22Rv1 (cell line): ENCODE measurements around the gene ANKRD13C.

ENCODE experiments used
- ZFX ChIP-seq: fragments of 450-650 bp; IDR thresholded peaks from 2 replicates; pipeline ENCODE4 v1.6.1; 2017; ENCODE audit warnings: antibody characterized with exemption, borderline replicate concordance
- TF ChIP-seq, protein P1 (sequence below): fragments of 450-650 bp; IDR thresholded peaks from 2 replicates; pipeline ENCODE4 v1.5.1; 2017; ENCODE audit warnings: mild to moderate bottlenecking

DNA sequence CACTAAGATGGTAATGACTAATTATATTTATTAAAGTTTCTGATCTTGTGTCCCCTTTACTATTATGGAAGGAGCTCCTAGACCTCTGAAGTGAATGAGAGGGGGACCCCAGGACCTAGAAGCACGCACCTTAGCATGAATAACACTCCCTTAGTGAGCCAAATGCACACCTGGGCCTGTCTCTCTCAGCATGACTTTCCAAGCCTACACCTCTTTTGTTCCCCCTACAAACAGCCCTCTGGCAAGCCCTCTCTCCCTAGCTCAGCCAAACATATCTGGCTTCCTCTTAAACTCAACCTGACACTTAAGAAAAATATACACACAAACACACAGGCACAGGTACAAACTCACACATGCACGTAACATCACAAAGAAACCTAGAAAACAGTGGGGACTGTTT lies 49.2 kb upstream of the ANKRD13C start:
- TF ChIP-seq, protein P1, sequence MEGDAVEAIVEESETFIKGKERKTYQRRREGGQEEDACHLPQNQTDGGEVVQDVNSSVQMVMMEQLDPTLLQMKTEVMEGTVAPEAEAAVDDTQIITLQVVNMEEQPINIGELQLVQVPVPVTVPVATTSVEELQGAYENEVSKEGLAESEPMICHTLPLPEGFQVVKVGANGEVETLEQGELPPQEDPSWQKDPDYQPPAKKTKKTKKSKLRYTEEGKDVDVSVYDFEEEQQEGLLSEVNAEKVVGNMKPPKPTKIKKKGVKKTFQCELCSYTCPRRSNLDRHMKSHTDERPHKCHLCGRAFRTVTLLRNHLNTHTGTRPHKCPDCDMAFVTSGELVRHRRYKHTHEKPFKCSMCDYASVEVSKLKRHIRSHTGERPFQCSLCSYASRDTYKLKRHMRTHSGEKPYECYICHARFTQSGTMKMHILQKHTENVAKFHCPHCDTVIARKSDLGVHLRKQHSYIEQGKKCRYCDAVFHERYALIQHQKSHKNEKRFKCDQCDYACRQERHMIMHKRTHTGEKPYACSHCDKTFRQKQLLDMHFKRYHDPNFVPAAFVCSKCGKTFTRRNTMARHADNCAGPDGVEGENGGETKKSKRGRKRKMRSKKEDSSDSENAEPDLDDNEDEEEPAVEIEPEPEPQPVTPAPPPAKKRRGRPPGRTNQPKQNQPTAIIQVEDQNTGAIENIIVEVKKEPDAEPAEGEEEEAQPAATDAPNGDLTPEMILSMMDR = no peak
- no peak for TF ChIP-seq ZFX
